Activated T-cell treated with anti-CD3 and anti-CD28 coated beads for 48 hours (primary cell): ENCODE results near the gene THBS2.
"Not testable (repeated sequence)": the region's sequence is repeated elsewhere in the genome, so short reads cannot be mapped to it uniquely, and the experiment has no call there.

Experiments
- DNase-seq: peaks from one replicate; pipeline ENCODE4 v3.0.0-alpha.2; 2020; ENCODE audit warnings: low read depth

Gene THBS2

DNA sequence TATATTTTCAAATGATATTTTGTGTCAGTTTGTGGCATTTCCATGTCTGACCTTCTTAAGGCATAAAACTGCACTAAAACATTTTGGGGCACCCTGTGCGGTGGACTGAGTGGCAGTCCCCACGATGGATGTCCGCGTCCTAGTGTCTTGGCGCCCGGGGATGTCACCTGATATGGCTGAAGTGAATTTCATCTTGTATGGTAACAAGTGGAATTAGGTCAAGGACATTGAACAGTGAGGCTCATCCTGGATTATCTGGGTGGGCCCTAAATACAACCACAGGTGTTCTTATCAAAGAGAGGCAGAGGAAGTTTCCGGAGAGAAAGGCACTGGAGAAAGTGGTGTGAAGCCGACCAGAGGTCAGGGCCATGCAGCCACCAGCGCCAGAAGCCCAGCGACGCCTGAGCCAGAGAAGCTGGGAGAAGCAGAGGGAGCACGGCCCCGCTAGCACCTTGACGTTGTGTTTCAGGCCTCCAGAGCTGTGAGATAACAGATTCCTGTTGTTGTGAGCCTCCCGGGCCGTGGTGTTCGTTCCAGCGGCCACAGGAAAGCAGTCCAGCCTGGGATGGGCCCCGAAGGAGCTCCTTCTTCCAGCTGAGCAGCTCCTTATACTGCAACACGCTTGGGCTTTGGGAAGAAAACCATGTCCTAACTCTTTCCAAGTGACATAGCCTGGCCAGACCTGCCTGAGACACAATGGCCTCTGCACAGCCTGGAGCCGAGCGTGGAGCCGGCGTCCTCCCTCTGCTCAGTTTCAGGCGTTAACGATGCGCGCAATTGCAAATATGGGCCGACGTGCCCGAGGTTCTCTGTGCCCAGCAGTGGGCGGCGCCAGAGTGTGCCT, 22.5 kb downstream of the THBS2 start:
- DNase-seq, result no peak

DNA sequence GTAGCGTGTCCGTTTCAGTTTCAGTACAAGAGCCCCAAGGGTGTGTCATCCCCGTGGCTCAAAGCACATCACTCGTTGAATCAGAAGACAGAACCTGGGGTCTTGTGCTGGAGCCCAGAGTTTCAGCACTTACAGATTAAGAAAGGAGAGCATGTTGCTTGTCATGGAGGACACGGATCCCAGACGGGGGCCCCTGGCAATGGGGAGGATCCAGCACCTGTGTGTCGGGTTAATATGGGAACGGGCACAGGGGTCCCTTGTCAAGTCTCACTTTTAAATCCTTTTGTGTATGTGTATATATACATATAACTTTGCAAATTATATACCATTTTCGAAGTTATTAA, 23.4 kb downstream of the THBS2 start:
- DNase-seq, result no peak

GRCh38 chr6:169229615-169230321, 23.9 kb downstream of the THBS2 start:
- DNase-seq, result no peak

GRCh38 chr6:169227116-169227515, 26.5 kb downstream of the THBS2 start:
- no peak for DNase-seq

GRCh38 chr6:169225887-169226286, 27.8 kb downstream of the THBS2 start:
- DNase-seq, result no peak

GRCh38 chr6:169225131-169225576, 28.5 kb downstream of the THBS2 start:
- DNase-seq, result no peak

GRCh38 chr6:169224716-169225115, 28.9 kb downstream of the THBS2 start:
- no peak for DNase-seq

- no peak for DNase-seq
Observed at GRCh38 chr6:169224185-169224695, 29.4 kb downstream of the THBS2 start.

DNA sequence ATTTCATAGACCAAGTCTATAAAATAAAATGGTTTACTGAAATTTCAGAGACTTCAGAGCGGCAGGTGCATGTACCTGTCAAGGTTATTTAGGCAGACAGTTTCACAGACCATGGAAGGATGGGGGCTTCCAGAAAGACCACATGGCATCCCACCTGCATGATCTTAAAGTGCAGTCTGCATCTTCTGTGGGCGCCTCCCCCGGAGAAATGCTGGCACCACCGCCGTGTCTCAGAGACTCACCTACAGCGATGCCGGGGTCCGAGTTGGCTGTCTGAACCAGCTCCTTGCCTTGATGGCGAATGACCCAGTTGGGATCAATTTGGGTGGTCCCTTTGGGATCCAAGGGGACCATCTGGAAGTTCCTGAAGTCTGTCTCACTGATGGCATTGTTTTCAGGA, 30.6 kb downstream of the THBS2 start:
- no peak for DNase-seq

- DNase-seq, result no peak
Observed at GRCh38 chr6:169222126-169222525, 31.5 kb downstream of the THBS2 start.

DNA sequence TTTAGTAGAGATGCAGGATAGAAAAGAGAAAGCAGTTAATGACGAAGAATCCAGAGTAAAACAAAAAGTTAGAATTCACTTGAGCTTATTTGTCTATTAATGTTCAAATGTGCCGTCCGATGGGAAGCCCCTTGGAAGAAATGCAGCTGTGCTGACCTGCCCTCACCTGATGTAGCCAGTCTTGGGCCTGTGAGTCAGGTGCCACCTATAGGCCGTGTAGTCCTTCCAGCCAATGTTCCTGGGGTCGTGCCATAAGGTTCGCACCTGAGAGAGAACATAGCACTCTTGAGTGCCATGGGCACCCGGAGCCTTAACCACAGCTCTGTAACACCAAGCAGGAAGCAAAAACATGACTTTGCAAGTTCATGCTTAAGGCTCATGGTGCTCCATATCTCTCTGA, 32.4 kb downstream of the THBS2 start:
- no peak for DNase-seq

GRCh38 chr6:169220068-169220964, 33.3 kb downstream of the THBS2 start:
- DNase-seq, result no peak

DNA sequence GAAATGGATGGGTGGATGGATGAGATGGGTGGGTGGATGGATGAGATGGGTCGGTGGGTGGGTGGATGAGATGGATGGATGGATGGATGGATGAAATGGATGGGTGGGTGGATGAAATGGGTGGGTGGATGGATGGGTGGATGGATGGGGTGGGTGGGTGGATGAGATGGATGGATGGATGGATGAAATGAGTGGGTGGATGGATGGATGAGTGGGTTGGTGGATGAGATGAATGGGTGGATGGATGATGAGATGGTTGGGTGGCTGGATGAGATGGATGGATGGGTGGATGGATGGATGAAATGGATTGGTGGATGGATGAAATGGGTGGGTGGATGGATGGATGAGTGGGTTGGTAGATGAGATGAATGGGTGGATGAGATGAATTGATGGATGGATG, 35.7 kb downstream of the THBS2 start:
- no peak for DNase-seq

- DNase-seq, result no peak
Observed at GRCh38 chr6:169216830-169217229, 36.8 kb downstream of the THBS2 start.

- no peak for DNase-seq
Observed at GRCh38 chr6:169215201-169215681, 38.4 kb downstream of the THBS2 start.

GRCh38 chr6:169214789-169215188, 38.9 kb downstream of the THBS2 start:
- not testable (repeated sequence) for DNase-seq

DNA sequence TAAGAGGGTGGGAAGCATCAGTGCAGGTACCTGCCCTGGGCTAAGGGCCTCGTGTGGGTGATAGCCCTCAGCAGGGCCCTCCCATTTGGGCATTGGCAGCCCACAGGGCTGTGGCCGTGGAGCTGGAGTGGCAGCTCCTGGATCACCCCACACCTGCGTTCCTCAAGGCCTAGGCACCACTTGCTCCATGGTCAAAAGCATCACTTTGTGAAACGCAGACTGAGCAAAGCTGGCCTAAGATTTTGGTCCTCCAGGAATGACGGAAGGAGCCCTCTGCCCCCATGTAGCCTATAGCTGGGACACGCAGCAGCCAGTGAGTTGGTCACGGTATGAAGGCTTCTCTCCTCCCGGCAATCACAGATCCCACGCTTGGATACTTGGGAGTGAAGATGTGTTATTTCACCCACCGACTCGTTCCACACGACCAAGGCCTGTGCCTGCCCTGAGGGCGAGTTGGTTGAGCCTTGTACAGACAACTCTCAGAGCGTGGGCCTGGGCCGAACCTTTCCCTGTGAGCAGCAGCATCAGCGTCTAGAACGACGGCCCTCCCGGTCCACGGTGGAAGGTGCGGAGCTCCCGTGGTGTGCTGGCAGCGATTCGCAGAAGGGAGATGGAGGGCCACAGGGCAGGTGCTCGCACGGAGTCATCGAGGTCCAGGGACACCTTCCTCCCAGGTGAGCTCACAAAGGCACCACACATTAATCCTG, 39.7 kb downstream of the THBS2 start:
- DNase-seq, result no peak

- peak; percentile 90 for DNase-seq
Observed at GRCh38 chr6:169212897-169213813, 40.5 kb downstream of the THBS2 start.

DNA sequence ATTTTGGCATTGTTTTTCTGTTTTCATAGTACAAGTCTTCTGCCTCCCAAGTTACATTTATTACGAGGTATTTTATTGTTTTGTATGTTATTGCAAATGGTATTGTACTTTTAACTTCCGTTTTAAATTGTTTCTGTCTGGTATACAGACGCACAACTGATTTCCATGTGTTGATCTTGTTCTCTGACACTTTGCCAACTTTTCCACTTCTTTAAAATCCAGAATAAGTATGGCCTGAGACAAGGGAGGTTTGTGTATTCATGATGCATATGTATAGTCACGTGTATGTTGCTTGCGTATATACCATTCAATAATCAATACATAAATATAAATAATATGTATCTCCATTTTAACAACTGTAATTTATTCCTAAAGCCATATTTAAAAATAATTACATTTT, 41.2 kb downstream of the THBS2 start:
- DNase-seq, result no peak

- no peak for DNase-seq
Observed at GRCh38 chr6:169211881-169212280, 41.8 kb downstream of the THBS2 start.
